WTC11 (cell line): ENCODE data around the gene C1orf159. TPM values are rescaled to one million over a fixed set of nuclear protein-coding genes. Genes with fewer than 3 reads are reported as not detected.
"Not testable (repeated sequence)": the region's sequence is repeated elsewhere in the genome, so short reads cannot be mapped to it uniquely, and the experiment has no call there.

Experiments used
- ATAC-seq: fragments of 200-7000 bp; cut with Tn5 transposase; 2 replicates; pipeline ENCODE4 v1.10.0; 2021; ENCODE audit warnings: mild to moderate bottlenecking, moderate library complexity
- CTCF ChIA-PET: fragments of 300-600 bp; sonication (Branson Sonifier 250); formaldehyde crosslinking; loops from one replicate; lab custom pipeline; 2021; ENCODE audit warnings: antibody characterized with exemption; lab: Charles Lee
- POLR2A ChIA-PET: fragments of 350-600 bp; sonication (Branson Sonifier 250); formaldehyde crosslinking; loops from one replicate; lab custom pipeline; 2021; ENCODE audit warnings: antibody characterized with exemption; lab: Charles Lee
- DNase-seq: peaks from one replicate; pipeline ENCODE4 v3.0.0; 2021; ENCODE audit warnings: low spot score
- H3K27ac Mint-ChIP-seq: 2 replicates; pipeline ENCODE4 v1.8.0; 2021; ENCODE audit warnings: mixed read lengths
- H3K27me3 Mint-ChIP-seq: 2 replicates; pipeline ENCODE4 v1.8.0; 2021; ENCODE audit warnings: low read depth, mild to moderate bottlenecking, moderate library complexity, mixed read lengths
- H3K36me3 Mint-ChIP-seq: 2 replicates; pipeline ENCODE4 v1.8.0; 2021; ENCODE audit warnings: mixed read lengths
- H3K4me1 Mint-ChIP-seq: 2 replicates; pipeline ENCODE4 v1.8.0; 2022; ENCODE audit warnings: mixed read lengths
- H3K4me3 Mint-ChIP-seq: 2 replicates; pipeline ENCODE4 v1.8.0; 2021; ENCODE audit warnings: mild to moderate bottlenecking, moderate library complexity, mixed read lengths
- H3K9me3 Mint-ChIP-seq: 2 replicates; pipeline ENCODE4 v1.8.0; 2021; ENCODE audit warnings: mixed read lengths
- CREB1 ChIP-seq: sonication (generic); formaldehyde crosslinking; IDR thresholded peaks from 2 replicates; pipeline ENCODE4 v1.8.0; 2023; ENCODE audit warnings: mild to moderate bottlenecking, missing genetic modification reagents
- CREM ChIP-seq: sonication (generic); formaldehyde crosslinking; IDR thresholded peaks from 2 replicates; pipeline ENCODE4 v1.8.1; 2022; ENCODE audit warnings: mild to moderate bottlenecking, missing genetic modification reagents, moderate library complexity
- ESRRA ChIP-seq: sonication (generic); formaldehyde crosslinking; IDR thresholded peaks from 2 replicates; pipeline ENCODE4 v1.8.1; 2022; ENCODE audit warnings: mild to moderate bottlenecking, missing genetic modification reagents, borderline replicate concordance
- FOXK1 ChIP-seq: sonication (generic); formaldehyde crosslinking; IDR thresholded peaks from 2 replicates; pipeline ENCODE4 v1.8.0; 2022; ENCODE audit warnings: mild to moderate bottlenecking, moderate library complexity, missing genetic modification reagents
- GABPB1 ChIP-seq: sonication (generic); formaldehyde crosslinking; IDR thresholded peaks from 2 replicates; pipeline ENCODE4 v1.8.1; 2023; ENCODE audit warnings: mild to moderate bottlenecking, missing genetic modification reagents
- JAZF1 ChIP-seq: fragments of 250-450 bp; sonication (Bioruptor Pico); IDR thresholded peaks from 2 replicates; pipeline ENCODE4 v1.9.0; 2021; ENCODE audit warnings: moderate library complexity, mild to moderate bottlenecking, inconsistent platforms
- MYBL2 ChIP-seq: sonication (generic); formaldehyde crosslinking; IDR thresholded peaks from 2 replicates; pipeline ENCODE4 v1.8.1; 2023; ENCODE audit warnings: mild to moderate bottlenecking, moderate library complexity, missing genetic modification reagents
- NFATC4 ChIP-seq: fragments of 250-450 bp; sonication (Bioruptor Pico); IDR thresholded peaks from 2 replicates; pipeline ENCODE4 v1.9.0; 2021; ENCODE audit warnings: mild to moderate bottlenecking
- NFYB ChIP-seq: sonication (generic); formaldehyde crosslinking; conservative IDR thresholded peaks from 2 replicates; pipeline ENCODE4 v1.8.0; 2022; ENCODE audit warnings: low read depth, missing genetic modification reagents
- TCF7 ChIP-seq: sonication (generic); formaldehyde crosslinking; IDR thresholded peaks from 2 replicates; pipeline ENCODE4 v1.8.0; 2022; ENCODE audit warnings: mild to moderate bottlenecking, low read depth, missing genetic modification reagents, moderate library complexity
- total RNA-seq: library from RNA; stranded (reverse); gene quantifications from 3 replicates; pipeline ENCODE4 v1.2.3, GENCODE V29; 2021
- TF ChIP-seq, protein P1 (sequence below): fragments of 250-450 bp; sonication (Bioruptor Pico); conservative IDR thresholded peaks from 2 replicates; pipeline ENCODE4 v1.9.0; 2021; ENCODE audit warnings: mild to moderate bottlenecking
- TF ChIP-seq, protein P2 (sequence below): sonication (generic); formaldehyde crosslinking; IDR thresholded peaks from 2 replicates; pipeline ENCODE4 v1.8.0; 2022; ENCODE audit warnings: mild to moderate bottlenecking, missing genetic modification reagents
- TF ChIP-seq, protein P3 (sequence below): sonication (generic); formaldehyde crosslinking; IDR thresholded peaks from 2 replicates; pipeline ENCODE4 v1.8.1; 2023; ENCODE audit warnings: mild to moderate bottlenecking, missing genetic modification reagents
- TF ChIP-seq, protein P4 (sequence below): sonication (generic); formaldehyde crosslinking; IDR thresholded peaks from 2 replicates; pipeline ENCODE4 v1.8.0; 2022; ENCODE audit warnings: mild to moderate bottlenecking, missing genetic modification reagents
- TF ChIP-seq, protein P5 (sequence below): sonication (generic); formaldehyde crosslinking; IDR thresholded peaks from 2 replicates; pipeline ENCODE4 v1.8.1; 2023; ENCODE audit warnings: mild to moderate bottlenecking, moderate library complexity, missing genetic modification reagents
- TF ChIP-seq, protein P6 (sequence below): sonication (generic); formaldehyde crosslinking; conservative IDR thresholded peaks from 2 replicates; pipeline ENCODE4 v1.8.1; 2022; ENCODE audit warnings: mild to moderate bottlenecking, missing genetic modification reagents
- TF ChIP-seq, protein P7 (sequence below): fragments of 250-450 bp; sonication (Bioruptor Pico); IDR thresholded peaks from 2 replicates; pipeline ENCODE4 v1.9.0; 2021; ENCODE audit warnings: mild to moderate bottlenecking
- TF ChIP-seq, protein P8 (sequence below): sonication (generic); formaldehyde crosslinking; IDR thresholded peaks from 2 replicates; pipeline ENCODE4 v1.8.1; 2022; ENCODE audit warnings: mild to moderate bottlenecking, moderate library complexity, missing genetic modification reagents

Gene C1orf159
- total RNA-seq, 1 experiment from 2014 or later, result 17.8 TPM

DNA sequence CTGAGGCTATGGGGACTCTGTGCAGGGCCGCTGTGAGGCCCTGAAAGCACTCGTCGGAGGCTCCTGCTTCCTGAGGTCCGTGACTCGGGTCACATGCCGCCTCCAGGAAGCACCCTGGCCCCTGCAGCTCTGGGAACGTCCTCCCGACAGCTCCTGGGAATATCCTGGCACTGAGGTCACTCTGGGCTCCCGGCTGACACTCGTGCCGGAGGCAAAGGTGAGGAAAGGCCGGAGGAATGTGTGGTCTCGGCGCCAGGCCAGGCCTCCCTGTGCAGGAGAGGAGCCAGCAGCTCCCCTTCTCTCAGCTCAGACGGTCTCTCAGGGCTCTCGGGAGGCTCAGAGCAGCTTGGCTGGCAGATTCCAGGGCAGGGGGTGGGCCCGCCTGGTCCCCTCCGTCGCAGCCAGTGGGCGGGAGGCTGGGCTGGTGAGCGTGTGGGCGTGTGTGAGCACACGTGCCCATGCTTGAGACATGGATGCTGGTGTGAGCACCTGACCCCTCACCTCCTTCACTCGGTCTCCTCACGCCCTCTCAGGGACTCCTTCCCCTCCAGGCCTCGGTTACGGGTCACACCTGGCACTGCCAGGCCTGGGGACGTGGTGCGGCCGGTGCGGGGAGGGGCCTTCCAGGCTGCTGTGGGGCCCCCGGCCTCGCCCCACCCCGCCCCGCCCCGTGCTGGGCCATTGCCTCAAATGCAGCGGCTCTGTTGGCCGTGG lies 36.3 kb downstream of the C1orf159 start (continued):
- TF ChIP-seq, protein P1, sequence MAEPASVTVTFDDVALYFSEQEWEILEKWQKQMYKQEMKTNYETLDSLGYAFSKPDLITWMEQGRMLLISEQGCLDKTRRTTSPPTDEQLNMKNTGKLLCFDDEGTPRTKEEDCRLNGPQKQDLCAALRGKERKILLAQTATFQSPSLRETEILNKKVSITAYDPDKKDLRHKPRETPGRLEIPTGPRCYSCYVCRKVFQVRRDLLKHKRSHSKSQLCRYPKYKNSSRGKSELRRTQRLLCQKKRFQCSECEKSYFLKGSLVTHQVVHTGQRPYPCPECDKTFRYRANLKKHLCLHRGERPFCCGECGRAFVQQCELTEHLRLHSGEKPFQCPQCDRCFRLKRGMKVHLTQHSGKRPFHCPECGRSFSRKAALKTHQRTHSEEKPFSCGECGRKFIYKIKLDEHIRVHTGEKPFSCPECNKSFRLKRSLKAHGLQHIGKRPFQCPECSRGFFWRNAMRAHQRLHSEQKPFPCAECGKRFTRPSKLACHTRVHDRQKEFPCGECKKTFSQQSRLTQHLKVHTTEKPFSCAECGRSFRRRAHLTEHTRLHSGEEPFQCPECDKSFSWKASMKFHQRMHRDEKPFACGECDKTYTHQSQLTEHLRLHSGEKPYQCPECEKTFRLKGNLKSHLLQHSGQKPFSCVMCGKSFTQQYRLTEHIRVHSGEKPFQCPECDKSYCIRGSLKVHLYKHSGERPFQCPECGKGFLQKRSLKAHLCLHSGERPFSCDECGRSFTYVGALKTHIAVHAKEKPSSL, result no peak
- TF ChIP-seq, protein P2, sequence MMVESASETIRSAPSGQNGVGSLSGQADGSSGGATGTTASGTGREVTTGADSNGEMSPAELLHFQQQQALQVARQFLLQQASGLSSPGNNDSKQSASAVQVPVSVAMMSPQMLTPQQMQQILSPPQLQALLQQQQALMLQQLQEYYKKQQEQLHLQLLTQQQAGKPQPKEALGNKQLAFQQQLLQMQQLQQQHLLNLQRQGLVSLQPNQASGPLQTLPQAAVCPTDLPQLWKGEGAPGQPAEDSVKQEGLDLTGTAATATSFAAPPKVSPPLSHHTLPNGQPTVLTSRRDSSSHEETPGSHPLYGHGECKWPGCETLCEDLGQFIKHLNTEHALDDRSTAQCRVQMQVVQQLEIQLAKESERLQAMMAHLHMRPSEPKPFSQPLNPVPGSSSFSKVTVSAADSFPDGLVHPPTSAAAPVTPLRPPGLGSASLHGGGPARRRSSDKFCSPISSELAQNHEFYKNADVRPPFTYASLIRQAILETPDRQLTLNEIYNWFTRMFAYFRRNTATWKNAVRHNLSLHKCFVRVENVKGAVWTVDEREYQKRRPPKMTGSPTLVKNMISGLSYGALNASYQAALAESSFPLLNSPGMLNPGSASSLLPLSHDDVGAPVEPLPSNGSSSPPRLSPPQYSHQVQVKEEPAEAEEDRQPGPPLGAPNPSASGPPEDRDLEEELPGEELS, result no peak; the same call in 1 of the 2 replicates
- TF ChIP-seq CREB1 (CRISPR knock-in tag) (peak; percentile 56; the same call in 1 of the 2 replicates), NFYB (CRISPR knock-in tag) (no peak), GABPB1 (CRISPR knock-in tag) (no peak), NFATC4 (no peak), CREM (CRISPR knock-in tag) (no peak), TCF7 (CRISPR knock-in tag) (peak; percentile 32; the same call in 1 of the 2 replicates)
- TF ChIP-seq, protein P3, sequence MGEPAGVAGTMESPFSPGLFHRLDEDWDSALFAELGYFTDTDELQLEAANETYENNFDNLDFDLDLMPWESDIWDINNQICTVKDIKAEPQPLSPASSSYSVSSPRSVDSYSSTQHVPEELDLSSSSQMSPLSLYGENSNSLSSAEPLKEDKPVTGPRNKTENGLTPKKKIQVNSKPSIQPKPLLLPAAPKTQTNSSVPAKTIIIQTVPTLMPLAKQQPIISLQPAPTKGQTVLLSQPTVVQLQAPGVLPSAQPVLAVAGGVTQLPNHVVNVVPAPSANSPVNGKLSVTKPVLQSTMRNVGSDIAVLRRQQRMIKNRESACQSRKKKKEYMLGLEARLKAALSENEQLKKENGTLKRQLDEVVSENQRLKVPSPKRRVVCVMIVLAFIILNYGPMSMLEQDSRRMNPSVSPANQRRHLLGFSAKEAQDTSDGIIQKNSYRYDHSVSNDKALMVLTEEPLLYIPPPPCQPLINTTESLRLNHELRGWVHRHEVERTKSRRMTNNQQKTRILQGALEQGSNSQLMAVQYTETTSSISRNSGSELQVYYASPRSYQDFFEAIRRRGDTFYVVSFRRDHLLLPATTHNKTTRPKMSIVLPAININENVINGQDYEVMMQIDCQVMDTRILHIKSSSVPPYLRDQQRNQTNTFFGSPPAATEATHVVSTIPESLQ (CRISPR knock-in tag), result no peak
- TF ChIP-seq, protein P4, sequence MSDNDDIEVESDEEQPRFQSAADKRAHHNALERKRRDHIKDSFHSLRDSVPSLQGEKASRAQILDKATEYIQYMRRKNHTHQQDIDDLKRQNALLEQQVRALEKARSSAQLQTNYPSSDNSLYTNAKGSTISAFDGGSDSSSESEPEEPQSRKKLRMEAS, result peak; percentile 76
- TF ChIP-seq, protein P5, sequence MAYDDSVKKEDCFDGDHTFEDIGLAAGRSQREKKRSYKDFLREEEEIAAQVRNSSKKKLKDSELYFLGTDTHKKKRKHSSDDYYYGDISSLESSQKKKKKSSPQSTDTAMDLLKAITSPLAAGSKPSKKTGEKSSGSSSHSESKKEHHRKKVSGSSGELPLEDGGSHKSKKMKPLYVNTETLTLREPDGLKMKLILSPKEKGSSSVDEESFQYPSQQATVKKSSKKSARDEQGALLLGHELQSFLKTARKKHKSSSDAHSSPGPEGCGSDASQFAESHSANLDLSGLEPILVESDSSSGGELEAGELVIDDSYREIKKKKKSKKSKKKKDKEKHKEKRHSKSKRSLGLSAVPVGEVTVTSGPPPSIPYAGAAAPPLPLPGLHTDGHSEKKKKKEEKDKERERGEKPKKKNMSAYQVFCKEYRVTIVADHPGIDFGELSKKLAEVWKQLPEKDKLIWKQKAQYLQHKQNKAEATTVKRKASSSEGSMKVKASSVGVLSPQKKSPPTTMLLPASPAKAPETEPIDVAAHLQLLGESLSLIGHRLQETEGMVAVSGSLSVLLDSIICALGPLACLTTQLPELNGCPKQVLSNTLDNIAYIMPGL, result no peak
- TF ChIP-seq, protein P6, sequence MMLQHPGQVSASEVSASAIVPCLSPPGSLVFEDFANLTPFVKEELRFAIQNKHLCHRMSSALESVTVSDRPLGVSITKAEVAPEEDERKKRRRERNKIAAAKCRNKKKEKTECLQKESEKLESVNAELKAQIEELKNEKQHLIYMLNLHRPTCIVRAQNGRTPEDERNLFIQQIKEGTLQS (CRISPR knock-in tag), result no peak

DNA sequence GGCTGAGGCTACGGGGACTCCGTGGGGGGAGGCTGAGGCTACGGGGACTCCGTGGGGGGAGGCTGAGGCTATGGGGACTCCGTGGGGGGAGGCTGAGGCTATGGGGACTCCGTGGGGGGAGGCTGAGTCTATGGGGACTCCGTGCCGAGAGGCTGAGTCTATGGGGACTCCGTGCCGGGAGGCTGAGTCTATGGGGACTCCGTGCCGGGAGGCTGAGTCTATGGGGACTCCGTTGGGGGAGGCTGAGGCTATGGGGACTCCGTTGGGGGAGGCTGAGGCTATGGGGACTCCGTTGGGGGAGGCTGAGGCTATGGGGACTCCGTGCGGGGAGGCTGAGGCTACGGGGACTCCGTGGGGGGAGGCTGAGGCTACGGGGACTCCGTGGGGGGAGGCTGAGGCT lies 38.5 kb downstream of the C1orf159 start:
- H3K27me3 Mint-ChIP-seq, H3K36me3 Mint-ChIP-seq, H3K4me1 Mint-ChIP-seq, DNase-seq, ATAC-seq, H3K9me3 Mint-ChIP-seq, POLR2A ChIA-PET, H3K4me3 Mint-ChIP-seq, H3K27ac Mint-ChIP-seq, CTCF ChIA-PET: not testable (repeated sequence)

DNA sequence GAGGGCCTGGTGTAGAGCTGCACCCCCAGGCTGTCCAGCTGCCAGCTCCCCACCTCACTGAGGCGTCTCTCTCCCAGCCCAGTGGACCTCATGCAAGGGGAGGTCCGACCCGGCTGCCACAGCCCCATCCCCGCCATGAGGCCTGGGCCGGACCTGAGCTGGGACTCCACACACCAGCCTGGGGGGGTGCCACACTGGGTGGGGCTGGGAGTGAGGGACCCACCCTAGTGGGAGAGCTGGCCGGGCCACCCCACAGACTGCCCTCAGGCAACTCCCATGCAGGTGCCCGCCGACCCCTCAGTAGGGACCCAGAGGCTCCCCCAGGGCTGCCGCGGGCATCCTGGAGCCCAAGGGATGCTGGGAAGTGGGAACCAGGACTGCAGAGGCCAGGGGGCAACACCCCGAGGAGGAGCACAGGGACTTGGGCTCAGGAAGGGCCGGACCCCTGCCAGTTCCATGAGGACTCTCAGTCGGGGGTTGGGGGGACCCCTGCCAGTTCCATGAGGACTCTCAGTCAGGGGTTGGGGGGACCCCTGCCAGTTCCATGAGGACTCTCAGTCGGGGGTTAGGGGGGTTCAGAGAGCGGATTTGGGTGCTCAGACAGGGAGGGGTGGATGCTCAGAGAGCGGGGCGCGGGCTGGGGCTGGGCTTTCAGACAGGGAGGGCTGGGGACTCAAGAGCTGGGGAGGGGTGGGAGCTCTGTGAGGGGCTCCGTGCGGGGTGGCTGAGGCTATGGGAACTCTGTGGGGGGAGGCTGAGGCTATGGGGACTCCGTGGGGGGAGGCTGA lies 40.5 kb downstream of the C1orf159 start:
- Mint-ChIP-seq H3K27me3 (peaks cover 7% of the 10 kb centered on the region; the same call in 1 of the 2 replicates), H3K27ac (no peak overlapping the region), H3K36me3 (no peaks in the 10 kb centered on the region), H3K4me3 (no peak overlapping the region), H3K4me1 (no peaks in the 10 kb centered on the region), H3K9me3 (no peaks in the 10 kb centered on the region)
- ATAC-seq, result no peak
- ChIA-PET CTCF (interaction anchor here (1.3 to 3.2 kb wide), 3 partner anchors 11 to 91 kb away, joined by 4 to 14 read pairs (median 10); no protein-coding TSS in a partner anchor), POLR2A (interaction anchor here (0.6 kb wide), 1 partner anchor 9 kb away, joined by 6 read pairs; no protein-coding TSS in a partner anchor)
- DNase-seq, result no peak
- TF ChIP-seq ESRRA (CRISPR knock-in tag), result no peak
- no peak for TF ChIP-seq JAZF1 (CRISPR knock-in tag)
- no peak for TF ChIP-seq MYBL2 (CRISPR knock-in tag)
- TF ChIP-seq, protein P7, sequence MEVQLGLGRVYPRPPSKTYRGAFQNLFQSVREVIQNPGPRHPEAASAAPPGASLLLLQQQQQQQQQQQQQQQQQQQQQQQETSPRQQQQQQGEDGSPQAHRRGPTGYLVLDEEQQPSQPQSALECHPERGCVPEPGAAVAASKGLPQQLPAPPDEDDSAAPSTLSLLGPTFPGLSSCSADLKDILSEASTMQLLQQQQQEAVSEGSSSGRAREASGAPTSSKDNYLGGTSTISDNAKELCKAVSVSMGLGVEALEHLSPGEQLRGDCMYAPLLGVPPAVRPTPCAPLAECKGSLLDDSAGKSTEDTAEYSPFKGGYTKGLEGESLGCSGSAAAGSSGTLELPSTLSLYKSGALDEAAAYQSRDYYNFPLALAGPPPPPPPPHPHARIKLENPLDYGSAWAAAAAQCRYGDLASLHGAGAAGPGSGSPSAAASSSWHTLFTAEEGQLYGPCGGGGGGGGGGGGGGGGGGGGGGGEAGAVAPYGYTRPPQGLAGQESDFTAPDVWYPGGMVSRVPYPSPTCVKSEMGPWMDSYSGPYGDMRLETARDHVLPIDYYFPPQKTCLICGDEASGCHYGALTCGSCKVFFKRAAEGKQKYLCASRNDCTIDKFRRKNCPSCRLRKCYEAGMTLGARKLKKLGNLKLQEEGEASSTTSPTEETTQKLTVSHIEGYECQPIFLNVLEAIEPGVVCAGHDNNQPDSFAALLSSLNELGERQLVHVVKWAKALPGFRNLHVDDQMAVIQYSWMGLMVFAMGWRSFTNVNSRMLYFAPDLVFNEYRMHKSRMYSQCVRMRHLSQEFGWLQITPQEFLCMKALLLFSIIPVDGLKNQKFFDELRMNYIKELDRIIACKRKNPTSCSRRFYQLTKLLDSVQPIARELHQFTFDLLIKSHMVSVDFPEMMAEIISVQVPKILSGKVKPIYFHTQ, result no peak
- TF ChIP-seq, protein P8, sequence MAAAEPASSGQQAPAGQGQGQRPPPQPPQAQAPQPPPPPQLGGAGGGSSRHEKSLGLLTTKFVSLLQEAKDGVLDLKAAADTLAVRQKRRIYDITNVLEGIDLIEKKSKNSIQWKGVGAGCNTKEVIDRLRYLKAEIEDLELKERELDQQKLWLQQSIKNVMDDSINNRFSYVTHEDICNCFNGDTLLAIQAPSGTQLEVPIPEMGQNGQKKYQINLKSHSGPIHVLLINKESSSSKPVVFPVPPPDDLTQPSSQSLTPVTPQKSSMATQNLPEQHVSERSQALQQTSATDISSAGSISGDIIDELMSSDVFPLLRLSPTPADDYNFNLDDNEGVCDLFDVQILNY (CRISPR knock-in tag), result no peak
- TF ChIP-seq FOXK1 (CRISPR knock-in tag), result no peak
